C4-2B (cell line): ENCODE results near the gene CASZ1.

Experiments used
- ZFX ChIP-seq: fragments of 450-650 bp; IDR thresholded peaks from 2 replicates; pipeline ENCODE4 v1.6.1; 2017
- TF ChIP-seq, protein P1 (sequence below): fragments of 450-650 bp; conservative IDR thresholded peaks from 2 replicates; pipeline ENCODE4 v1.5.1; 2017; ENCODE audit warnings: mild to moderate bottlenecking

DNA sequence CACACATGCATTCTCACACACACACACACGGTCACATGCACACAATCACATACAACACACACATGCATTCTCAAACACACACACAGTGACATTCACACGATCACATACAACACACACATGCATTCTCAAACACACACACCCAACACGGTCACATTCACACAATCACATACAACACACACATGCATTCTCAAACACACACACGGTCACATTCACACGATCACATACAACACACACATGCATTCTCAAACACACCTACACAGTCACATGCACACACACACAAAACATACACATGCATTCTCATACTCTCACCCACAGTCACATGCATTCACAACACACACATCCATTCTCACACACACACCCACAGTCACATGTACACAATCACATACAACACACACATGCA is 135.0 kb downstream of the CASZ1 start:
- TF ChIP-seq, protein P1, sequence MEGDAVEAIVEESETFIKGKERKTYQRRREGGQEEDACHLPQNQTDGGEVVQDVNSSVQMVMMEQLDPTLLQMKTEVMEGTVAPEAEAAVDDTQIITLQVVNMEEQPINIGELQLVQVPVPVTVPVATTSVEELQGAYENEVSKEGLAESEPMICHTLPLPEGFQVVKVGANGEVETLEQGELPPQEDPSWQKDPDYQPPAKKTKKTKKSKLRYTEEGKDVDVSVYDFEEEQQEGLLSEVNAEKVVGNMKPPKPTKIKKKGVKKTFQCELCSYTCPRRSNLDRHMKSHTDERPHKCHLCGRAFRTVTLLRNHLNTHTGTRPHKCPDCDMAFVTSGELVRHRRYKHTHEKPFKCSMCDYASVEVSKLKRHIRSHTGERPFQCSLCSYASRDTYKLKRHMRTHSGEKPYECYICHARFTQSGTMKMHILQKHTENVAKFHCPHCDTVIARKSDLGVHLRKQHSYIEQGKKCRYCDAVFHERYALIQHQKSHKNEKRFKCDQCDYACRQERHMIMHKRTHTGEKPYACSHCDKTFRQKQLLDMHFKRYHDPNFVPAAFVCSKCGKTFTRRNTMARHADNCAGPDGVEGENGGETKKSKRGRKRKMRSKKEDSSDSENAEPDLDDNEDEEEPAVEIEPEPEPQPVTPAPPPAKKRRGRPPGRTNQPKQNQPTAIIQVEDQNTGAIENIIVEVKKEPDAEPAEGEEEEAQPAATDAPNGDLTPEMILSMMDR: no peak
- no peak for TF ChIP-seq ZFX
